Choroid plexus epithelial cell (primary cell): Measurements from ENCODE around the gene CHST11.

Experiments used
- DNase-seq: peaks from one replicate; pipeline ENCODE4 v3.0.0-alpha.2; 2010; ENCODE audit warnings: low read depth
- H3K4me3 ChIP-seq: 2 replicates; pipeline ENCODE4 v1.5.1; 2011; ENCODE audit warnings: low read depth, mild to moderate bottlenecking, control low read depth, low read length, moderate library complexity
- TF ChIP-seq, protein P1 (sequence below): conservative IDR thresholded peaks from 2 replicates; pipeline ENCODE4 v1.5.1; 2011; ENCODE audit warnings: low read depth, mild to moderate bottlenecking, control low read depth, inconsistent platforms, low read length, moderate library complexity

The CHST11 gene

DNA sequence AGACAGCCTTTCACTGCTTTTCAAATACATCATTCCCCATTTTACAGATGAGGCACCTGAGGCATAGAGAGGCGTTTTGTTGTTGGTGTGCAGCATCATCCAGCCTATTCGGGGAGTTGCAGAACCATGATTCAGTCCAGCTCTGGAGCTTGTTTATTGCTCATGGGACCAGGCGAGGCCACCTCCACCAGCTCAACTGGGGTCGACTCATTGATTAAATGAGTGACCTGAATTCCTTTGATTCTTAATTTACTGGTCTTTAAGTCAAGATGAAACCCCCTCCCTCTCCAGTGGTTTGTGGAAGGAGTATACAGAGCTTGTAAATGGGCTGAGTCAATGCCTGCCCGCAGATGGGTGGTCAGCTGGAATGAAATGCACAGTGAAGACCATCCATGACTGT lies 161.9 kb downstream of the CHST11 start:
- TF ChIP-seq, protein P1, sequence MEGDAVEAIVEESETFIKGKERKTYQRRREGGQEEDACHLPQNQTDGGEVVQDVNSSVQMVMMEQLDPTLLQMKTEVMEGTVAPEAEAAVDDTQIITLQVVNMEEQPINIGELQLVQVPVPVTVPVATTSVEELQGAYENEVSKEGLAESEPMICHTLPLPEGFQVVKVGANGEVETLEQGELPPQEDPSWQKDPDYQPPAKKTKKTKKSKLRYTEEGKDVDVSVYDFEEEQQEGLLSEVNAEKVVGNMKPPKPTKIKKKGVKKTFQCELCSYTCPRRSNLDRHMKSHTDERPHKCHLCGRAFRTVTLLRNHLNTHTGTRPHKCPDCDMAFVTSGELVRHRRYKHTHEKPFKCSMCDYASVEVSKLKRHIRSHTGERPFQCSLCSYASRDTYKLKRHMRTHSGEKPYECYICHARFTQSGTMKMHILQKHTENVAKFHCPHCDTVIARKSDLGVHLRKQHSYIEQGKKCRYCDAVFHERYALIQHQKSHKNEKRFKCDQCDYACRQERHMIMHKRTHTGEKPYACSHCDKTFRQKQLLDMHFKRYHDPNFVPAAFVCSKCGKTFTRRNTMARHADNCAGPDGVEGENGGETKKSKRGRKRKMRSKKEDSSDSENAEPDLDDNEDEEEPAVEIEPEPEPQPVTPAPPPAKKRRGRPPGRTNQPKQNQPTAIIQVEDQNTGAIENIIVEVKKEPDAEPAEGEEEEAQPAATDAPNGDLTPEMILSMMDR: no peak
- no peak overlapping the region for H3K4me3 ChIP-seq
- no peak for DNase-seq

DNA sequence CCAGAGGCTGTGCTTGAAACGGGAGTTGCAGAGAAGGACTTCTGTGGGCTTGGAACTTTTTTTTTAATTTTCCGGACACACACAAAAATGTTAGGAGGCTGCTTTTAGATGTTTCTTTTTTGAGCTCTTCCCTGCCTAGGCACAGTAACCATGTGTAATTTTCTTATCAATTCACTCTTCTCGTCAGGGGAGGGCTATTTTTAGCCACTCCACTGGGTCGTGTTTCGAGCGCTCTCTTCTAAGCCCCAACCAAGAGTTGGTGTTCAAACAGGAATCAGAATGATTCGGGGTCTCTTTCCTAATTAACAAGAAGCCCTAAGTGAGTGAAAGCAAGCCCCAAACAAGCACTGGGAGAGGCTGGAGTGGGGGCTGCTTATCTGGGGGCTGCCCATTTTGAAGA lies 162.6 kb downstream of the CHST11 start:
- no peak overlapping the region for H3K4me3 ChIP-seq
- no peak for DNase-seq
- TF ChIP-seq, protein P1: no peak

DNA sequence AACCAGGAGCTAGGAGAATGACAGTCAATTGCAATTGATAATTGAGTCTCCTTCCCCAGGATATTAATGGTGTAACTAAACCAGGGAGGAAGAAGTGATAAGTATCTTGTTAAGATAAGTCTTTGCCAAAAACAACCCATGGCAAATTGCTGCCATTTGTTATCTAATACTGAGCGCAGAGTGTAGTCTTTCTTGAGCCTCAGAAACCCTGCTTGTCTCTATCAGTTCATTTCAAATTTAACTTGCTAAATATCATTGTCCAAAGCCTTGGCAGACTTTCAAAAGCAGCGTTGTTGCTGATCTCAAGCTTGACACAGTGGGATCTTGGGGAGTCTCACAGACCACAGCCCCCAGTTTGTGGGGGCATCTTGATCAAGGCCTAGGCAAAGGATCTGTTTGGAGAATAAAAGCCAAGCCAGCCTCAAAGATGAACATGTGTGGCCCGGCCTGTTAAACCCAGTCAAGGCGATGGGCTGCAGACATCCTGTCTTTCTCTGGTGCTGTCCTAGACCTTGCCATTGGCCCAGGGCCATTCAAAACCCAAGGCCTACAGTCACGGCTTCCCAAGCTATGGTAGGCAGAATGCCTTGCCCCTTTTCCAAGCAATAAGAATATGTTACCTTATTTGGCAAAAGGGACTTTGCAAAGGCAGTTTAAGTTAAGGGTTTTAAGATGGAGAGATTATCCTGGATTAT lies 164.2 kb downstream of the CHST11 start:
- TF ChIP-seq, protein P1: no peak
- DNase-seq: no peak
- no peak overlapping the region for H3K4me3 ChIP-seq

DNA sequence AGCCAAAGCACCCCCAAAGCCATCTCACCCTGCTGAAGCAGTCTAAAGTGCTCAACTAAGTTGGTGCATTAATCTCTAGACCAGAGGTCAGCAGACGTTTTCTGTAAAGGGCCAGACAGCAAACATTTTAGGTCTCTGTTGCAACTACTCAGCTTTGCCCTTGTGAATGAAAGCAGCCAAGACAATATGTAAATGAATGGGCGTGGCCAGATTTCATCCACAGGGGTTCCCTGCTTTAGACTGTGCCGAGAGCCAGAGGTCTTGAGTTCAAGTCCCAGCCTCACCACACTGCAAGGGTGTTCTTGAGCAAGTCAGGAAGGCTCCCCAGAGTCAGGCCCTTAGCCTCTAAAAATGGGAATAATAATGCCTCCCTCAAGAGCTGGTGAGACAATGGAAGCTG lies 166.2 kb downstream of the CHST11 start:
- H3K4me3 ChIP-seq: no peak overlapping the region
- peak; percentile 67 for DNase-seq
- TF ChIP-seq, protein P1: no peak

DNA sequence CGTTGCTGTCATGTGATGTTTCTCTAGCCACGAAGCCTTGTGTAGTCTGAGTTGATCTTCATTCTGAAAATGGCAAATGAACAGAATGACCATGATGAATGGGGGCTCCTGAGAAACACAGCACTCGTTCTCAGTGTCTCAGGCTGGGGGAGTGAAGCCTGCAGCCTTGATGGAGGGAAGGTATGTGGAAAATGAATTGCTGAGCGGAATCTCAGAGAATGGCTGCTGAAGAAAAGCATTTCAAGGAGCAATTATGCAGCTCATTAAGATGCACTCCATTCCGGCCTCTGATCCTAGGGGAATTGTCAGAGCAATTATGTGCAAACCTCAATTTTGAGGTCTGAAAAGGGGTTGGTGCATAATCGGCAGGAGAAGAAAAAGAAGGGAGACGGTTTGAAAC lies 167.1 kb downstream of the CHST11 start:
- DNase-seq: no peak
- H3K4me3 ChIP-seq: no peak overlapping the region
- TF ChIP-seq, protein P1: no peak

DNA sequence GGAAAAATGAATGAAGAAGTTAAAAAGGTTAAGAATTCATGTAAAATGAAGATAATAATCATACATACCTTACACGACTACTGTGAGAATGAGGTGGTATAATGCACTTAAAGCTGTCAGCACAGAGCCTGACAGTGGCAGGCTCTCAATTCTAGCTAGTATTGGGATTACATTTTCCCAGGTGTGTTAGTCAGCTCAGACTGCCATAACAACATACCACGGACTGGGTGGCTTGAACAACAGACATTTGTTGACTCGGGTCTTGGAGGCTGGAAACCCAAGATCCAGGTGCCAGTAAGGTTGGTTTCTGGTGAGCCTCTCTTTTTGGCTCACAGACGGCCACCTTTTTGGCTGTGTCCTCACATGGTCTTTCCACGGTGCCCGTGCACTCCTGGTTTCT lies 167.8 kb downstream of the CHST11 start:
- no peak overlapping the region for H3K4me3 ChIP-seq
- TF ChIP-seq, protein P1: no peak
- DNase-seq: no peak

DNA sequence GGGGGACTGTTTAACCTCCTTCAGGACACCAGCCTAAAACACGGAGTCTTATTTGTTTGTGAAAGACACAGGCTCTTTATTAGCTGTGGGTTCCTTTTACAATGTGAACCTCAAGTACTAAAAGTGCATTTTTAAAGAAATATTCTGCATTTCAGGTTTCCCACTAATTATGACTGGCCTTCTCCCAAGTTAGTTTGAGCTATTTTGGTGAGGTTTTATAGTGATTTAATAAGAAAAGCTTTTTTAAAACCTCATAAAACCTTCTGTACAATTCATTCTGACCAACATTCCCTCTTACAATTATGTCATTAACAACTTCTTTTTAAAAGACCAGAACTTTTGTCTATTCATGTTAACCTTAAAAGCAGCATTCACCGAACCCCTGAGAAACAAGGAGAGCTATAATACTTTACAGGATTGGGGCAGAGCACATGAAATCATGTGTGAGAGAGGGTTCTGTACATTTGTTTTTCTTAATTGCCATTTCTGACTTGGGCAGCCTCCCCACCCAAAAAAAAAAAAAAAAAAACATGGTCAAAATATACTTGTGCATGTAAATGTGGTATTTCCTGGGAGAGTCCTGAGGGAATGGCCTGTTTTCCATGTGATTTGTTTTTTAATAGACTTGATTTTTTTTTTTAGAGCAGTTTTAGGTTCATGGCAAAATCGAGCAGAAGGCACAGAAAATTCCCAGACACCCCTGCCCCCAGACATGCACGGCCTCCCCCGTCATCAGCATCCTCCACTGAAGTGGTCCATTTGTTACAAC lies 169.5 kb downstream of the CHST11 start:
- TF ChIP-seq, protein P1: no peak
- DNase-seq: no peak
- no peak overlapping the region for H3K4me3 ChIP-seq
